H9 (cell line): ENCODE data around the gene NKAIN2. TPM values are rescaled to one million over a fixed set of nuclear protein-coding genes. Genes with fewer than 3 reads are reported as not detected.
A peak's percentile ranks its signal among the peaks of the same experiment; 100 is the strongest.

Experiments used
- DNase-seq: peaks from one replicate; pipeline ENCODE4 v3.0.0-alpha.2; 2017
- H2AFZ ChIP-seq: one replicate; pipeline ENCODE4 v1.6.1; 2013; ENCODE audit warnings: mild to moderate bottlenecking, low read length, control low read depth, moderate library complexity
- H2AK5ac ChIP-seq: 2 replicates; pipeline ENCODE4 v1.6.1; 2013; ENCODE audit warnings: low read length, control low read depth, mixed read lengths; ENCODE audit not compliant: insufficient read length
- H2BK120ac ChIP-seq: one replicate; pipeline ENCODE4 v1.6.1; 2013; ENCODE audit warnings: low read depth, mild to moderate bottlenecking, low read length, control low read depth, inconsistent platforms; ENCODE audit not compliant: poor library complexity, severe bottlenecking
- H2BK12ac ChIP-seq: 2 replicates; pipeline ENCODE4 v1.6.1; 2013; ENCODE audit warnings: low read length, control low read depth, mixed read lengths, low read depth; ENCODE audit not compliant: insufficient read length
- H2BK15ac ChIP-seq: 2 replicates; pipeline ENCODE4 v1.6.1; 2013; ENCODE audit warnings: low read depth, low read length, control low read depth
- H2BK20ac ChIP-seq: one replicate; pipeline ENCODE4 v1.6.1; 2013; ENCODE audit warnings: low read depth, mild to moderate bottlenecking, low read length, control low read depth, inconsistent platforms; ENCODE audit not compliant: poor library complexity, severe bottlenecking
- H2BK5ac ChIP-seq: 2 replicates; pipeline ENCODE4 v1.6.1; 2013; ENCODE audit warnings: low read length, control low read depth, mixed read lengths; ENCODE audit not compliant: insufficient read length
- H3K14ac ChIP-seq: 2 replicates; pipeline ENCODE4 v1.6.1; 2013; ENCODE audit warnings: low read length, control low read depth; ENCODE audit not compliant: insufficient read depth
- H3K18ac ChIP-seq: 2 replicates; pipeline ENCODE4 v1.6.1; 2013; ENCODE audit warnings: low read depth, mild to moderate bottlenecking, mixed read lengths, low read length, control low read depth; ENCODE audit not compliant: insufficient read length
- H3K23ac ChIP-seq: 2 replicates; pipeline ENCODE4 v1.6.1; 2013; ENCODE audit warnings: low read length, control low read depth, mixed read lengths, low read depth; ENCODE audit not compliant: insufficient read length
- H3K23me2 ChIP-seq: 2 replicates; pipeline ENCODE4 v1.6.1; 2013; ENCODE audit warnings: low read depth, mild to moderate bottlenecking, mixed read lengths, low read length, control low read depth; ENCODE audit not compliant: insufficient read length, poor library complexity, severe bottlenecking
- H3K27ac ChIP-seq: 2 replicates; pipeline ENCODE4 v1.5.1; 2013; ENCODE audit warnings: low read length, control low read depth, mixed read lengths, low read depth; ENCODE audit not compliant: insufficient read length
- H3K27me3 ChIP-seq: 2 replicates; pipeline ENCODE4 v1.6.1; 2013; ENCODE audit warnings: low read length, control low read depth, inconsistent platforms; ENCODE audit not compliant: insufficient read depth
- H3K4ac ChIP-seq: 2 replicates; pipeline ENCODE4 v1.6.1; 2013; ENCODE audit warnings: low read depth, mild to moderate bottlenecking, control low read depth, inconsistent platforms, low read length, moderate library complexity
- H3K4me1 ChIP-seq: 2 replicates; pipeline ENCODE4 v1.6.1; 2013; ENCODE audit warnings: low read length, control low read depth, inconsistent platforms; ENCODE audit not compliant: insufficient read depth
- H3K4me2 ChIP-seq: 2 replicates; pipeline ENCODE4 v1.6.1; 2013; ENCODE audit warnings: low read length, control low read depth, mixed read lengths; ENCODE audit not compliant: insufficient read length, insufficient read depth
- H3K56ac ChIP-seq: 2 replicates; pipeline ENCODE4 v1.6.1; 2013; ENCODE audit warnings: low read depth, mild to moderate bottlenecking, mixed read lengths, low read length, control low read depth; ENCODE audit not compliant: insufficient read length
- H3K79me1 ChIP-seq: 2 replicates; pipeline ENCODE4 v1.6.1; 2013; ENCODE audit warnings: low read depth, mild to moderate bottlenecking, moderate library complexity, low read length, control low read depth, inconsistent platforms; ENCODE audit not compliant: insufficient read depth, poor library complexity, severe bottlenecking
- H3K79me2 ChIP-seq: 2 replicates; pipeline ENCODE4 v1.6.1; 2013; ENCODE audit warnings: low read length, control low read depth, inconsistent platforms; ENCODE audit not compliant: insufficient read depth
- H3K9ac ChIP-seq: 2 replicates; pipeline ENCODE4 v1.6.1; 2013; ENCODE audit warnings: low read length, control low read depth, mixed read lengths; ENCODE audit not compliant: insufficient read length; ENCODE audit errors: extremely low read depth
- H3K9me3 ChIP-seq: one replicate; pipeline ENCODE4 v1.6.1; 2013; ENCODE audit warnings: low read depth, low read length, inconsistent platforms; ENCODE audit not compliant: control insufficient read depth
- H3T11ph ChIP-seq: one replicate; pipeline ENCODE4 v1.6.1; 2013; ENCODE audit warnings: mild to moderate bottlenecking, low read length, control low read depth, inconsistent platforms
- H4K20me1 ChIP-seq: one replicate; pipeline ENCODE4 v1.6.1; 2013; ENCODE audit not compliant: control insufficient read depth, insufficient read length, insufficient read depth
- H4K5ac ChIP-seq: 2 replicates; pipeline ENCODE4 v1.6.1; 2013; ENCODE audit warnings: low read depth, mild to moderate bottlenecking, mixed read lengths, low read length, control low read depth; ENCODE audit not compliant: insufficient read length
- H4K8ac ChIP-seq: replicated peaks from 2 replicates; pipeline ENCODE4 v1.6.1; 2013; ENCODE audit warnings: low read length, control low read depth, mixed read lengths, low read depth; ENCODE audit not compliant: insufficient read length
- H4K91ac ChIP-seq: 2 replicates; pipeline ENCODE4 v1.6.1; 2013; ENCODE audit warnings: low read depth, mild to moderate bottlenecking, moderate library complexity, mixed read lengths, low read length, control low read depth; ENCODE audit not compliant: insufficient read length
- H3K27ac Mint-ChIP-seq, 3 experiments: 2 replicates in 2 of 3; 3 replicates in 1 of 3; pipeline ENCODE4 v1.8.0; 2020 to 2021; ENCODE audit warnings: mixed read lengths in 3 of 3, mild to moderate bottlenecking in 1 of 3, moderate library complexity in 1 of 3
- H3K27me3 Mint-ChIP-seq: 2 replicates; pipeline ENCODE4 v1.8.0; 2021; ENCODE audit warnings: low read depth, mild to moderate bottlenecking, moderate library complexity, mixed read lengths
- H3K36me3 Mint-ChIP-seq, 3 experiments: 2 replicates in 2 of 3; 3 replicates in 1 of 3; pipeline ENCODE4 v1.8.0; 2020 to 2021; ENCODE audit warnings: low read depth in 3 of 3, mixed read lengths in 3 of 3; ENCODE audit not compliant: insufficient read depth in 1 of 3
- H3K4me1 Mint-ChIP-seq, 2 experiments: 2 replicates each; pipeline ENCODE4 v1.8.0; 2020; ENCODE audit warnings: mixed read lengths in 2 of 2
- H3K4me3 Mint-ChIP-seq, 2 experiments: 2 replicates in 1 of 2; 3 replicates in 1 of 2; pipeline ENCODE4 v1.8.0; 2020 to 2021; ENCODE audit warnings: mild to moderate bottlenecking in 2 of 2, mixed read lengths in 2 of 2, moderate library complexity in 1 of 2
- H3K9me3 Mint-ChIP-seq, 2 experiments: 2 replicates in 1 of 2; 3 replicates in 1 of 2; pipeline ENCODE4 v1.8.0; 2020; ENCODE audit warnings: mild to moderate bottlenecking in 2 of 2, mixed read lengths in 2 of 2, moderate library complexity in 1 of 2
- WGBS: extraction: QIAGEN DNeasy Blood & Tissue Kit; methylation state at CpG from one replicate; pipeline ENCODE4 v1.1.7; 2013; ENCODE audit warnings: missing lambda C conversion rate, low lambda C conversion rate, mixed read lengths; ENCODE audit not compliant: insufficient read length; ENCODE audit errors: extremely low coverage; 5-methylcytosine and 5-hydroxymethylcytosine counted together
- total RNA-seq: library from RNA; stranded (reverse); gene quantifications from 2 replicates; pipeline ENCODE4 v1.2.1, GENCODE V29; 2021
- TF ChIP-seq, protein P1 (sequence below): fragments of 200-600 bp; sonication (generic); conservative IDR thresholded peaks from 3 replicates; pipeline ENCODE4 v1.8.0; 2021; ENCODE audit warnings: antibody characterized with exemption, mild to moderate bottlenecking

The NKAIN2 gene
- total RNA-seq, 1 experiment from 2014 or later, result 0.17 TPM

DNA sequence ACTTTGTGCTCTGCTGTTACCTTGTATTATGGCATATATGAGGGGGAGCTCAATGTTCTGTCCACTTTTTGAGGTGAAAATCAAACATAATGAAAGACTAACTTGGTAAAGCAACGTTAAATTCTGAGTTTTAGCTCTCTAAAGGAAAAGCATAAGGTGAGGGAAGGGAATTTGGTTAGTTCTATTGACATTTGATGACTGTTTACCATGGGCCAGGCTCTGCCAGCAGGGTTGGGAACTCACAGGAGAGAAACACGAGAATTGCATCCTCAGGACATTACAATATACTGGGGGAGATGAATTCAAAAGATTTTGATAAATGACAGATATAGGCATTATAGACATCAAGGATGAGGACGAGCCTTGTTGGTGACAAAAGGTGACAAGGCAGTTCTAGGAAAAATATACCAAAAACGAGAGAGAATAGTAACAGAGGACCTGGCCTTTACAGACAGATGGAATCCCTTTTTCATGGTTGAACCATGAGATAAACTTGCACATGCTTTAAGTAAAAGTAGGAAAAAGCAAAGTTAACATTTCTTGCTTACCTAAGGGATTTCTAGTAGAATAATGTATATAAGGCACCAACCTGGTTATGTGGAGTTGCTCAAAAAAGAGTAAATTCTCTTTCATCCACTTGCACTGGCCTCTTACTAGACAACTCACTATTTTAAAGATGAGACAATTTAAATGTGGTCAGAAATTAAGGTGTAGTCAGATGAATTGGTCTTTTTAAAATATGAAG lies 191.4 kb downstream of the NKAIN2 start:
- Histone ChIP-seq H3K23ac (no peak overlapping the region), H2BK5ac (no peak overlapping the region), H2AFZ (no peak overlapping the region), H3K79me1 (no peaks in the 10 kb centered on the region), H4K20me1 (no peaks in the 10 kb centered on the region), H4K5ac (no peak overlapping the region), H2BK120ac (no peak overlapping the region), H3K79me2 (no peaks in the 10 kb centered on the region), H4K8ac (no peak overlapping the region), H3K18ac (no peak overlapping the region), H3T11ph (no peak overlapping the region), H4K91ac (no peak overlapping the region), H3K23me2 (no peaks in the 10 kb centered on the region), H3K9ac (no peak overlapping the region), H3K14ac (no peak overlapping the region), H2AK5ac (no peak overlapping the region), H2BK20ac (no peak overlapping the region), H3K4ac (no peak overlapping the region), H3K27me3 (no peaks in the 10 kb centered on the region), H3K9me3 (no peaks in the 10 kb centered on the region), H2BK15ac (no peak overlapping the region), H3K4me2 (no peak overlapping the region), H3K56ac (no peak overlapping the region), H3K4me1 (no peaks in the 10 kb centered on the region), H3K27ac (no peak overlapping the region), H2BK12ac (no peak overlapping the region)
- no peak overlapping the region for H3K4me3 Mint-ChIP-seq
- H3K36me3 Mint-ChIP-seq, result no peaks in the 10 kb centered on the region
- H3K4me1 Mint-ChIP-seq, result no peaks in the 10 kb centered on the region
- DNase-seq, result no peak
- WGBS, result no CpG with 5 or more reads among the region's 4 CpGs
- H3K27me3 Mint-ChIP-seq, result no peaks in the 10 kb centered on the region
- no peaks in the 10 kb centered on the region for H3K9me3 Mint-ChIP-seq
- H3K27ac Mint-ChIP-seq, result peak overlapping the region in 1 of 3 experiments; percentile 11; a peak in 2 of 7 replicates
- TF ChIP-seq, protein P1, sequence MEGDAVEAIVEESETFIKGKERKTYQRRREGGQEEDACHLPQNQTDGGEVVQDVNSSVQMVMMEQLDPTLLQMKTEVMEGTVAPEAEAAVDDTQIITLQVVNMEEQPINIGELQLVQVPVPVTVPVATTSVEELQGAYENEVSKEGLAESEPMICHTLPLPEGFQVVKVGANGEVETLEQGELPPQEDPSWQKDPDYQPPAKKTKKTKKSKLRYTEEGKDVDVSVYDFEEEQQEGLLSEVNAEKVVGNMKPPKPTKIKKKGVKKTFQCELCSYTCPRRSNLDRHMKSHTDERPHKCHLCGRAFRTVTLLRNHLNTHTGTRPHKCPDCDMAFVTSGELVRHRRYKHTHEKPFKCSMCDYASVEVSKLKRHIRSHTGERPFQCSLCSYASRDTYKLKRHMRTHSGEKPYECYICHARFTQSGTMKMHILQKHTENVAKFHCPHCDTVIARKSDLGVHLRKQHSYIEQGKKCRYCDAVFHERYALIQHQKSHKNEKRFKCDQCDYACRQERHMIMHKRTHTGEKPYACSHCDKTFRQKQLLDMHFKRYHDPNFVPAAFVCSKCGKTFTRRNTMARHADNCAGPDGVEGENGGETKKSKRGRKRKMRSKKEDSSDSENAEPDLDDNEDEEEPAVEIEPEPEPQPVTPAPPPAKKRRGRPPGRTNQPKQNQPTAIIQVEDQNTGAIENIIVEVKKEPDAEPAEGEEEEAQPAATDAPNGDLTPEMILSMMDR, result no peak
